PC-9 (cell line): ENCODE measurements around the gene ITGAV. TPM values are rescaled to one million over a fixed set of nuclear protein-coding genes. Genes with fewer than 3 reads are reported as not detected.

ENCODE experiments used
- BruUV-seq: library from RNA; stranded (reverse); fragments of 400-500 nt; replicated peaks from 2 replicates; lab custom pipeline; 2021; lab: Mats Ljungman, UMichigan
- CTCF ChIA-PET: fragments of 300-600 bp; sonication (Branson Sonifier 250); formaldehyde crosslinking; loops from one replicate; lab custom pipeline; 2022; ENCODE audit warnings: antibody characterized with exemption; lab: Charles Lee
- POLR2A ChIA-PET: fragments of 300-600 bp; sonication (Branson Sonifier 250); formaldehyde crosslinking; loops from one replicate; lab custom pipeline; 2022; ENCODE audit warnings: antibody characterized with exemption; ENCODE audit not compliant: unreplicated experiment; lab: Charles Lee
- DNase-seq, 2 experiments: peaks; one replicate each; pipeline versions ENCODE4 v3.0.0 to v3.0.0-alpha.2; 2015 to 2022; ENCODE audit warnings: mixed read lengths in 1 of 2
- H2AFZ ChIP-seq: fragments of 200-600 bp; sonication (generic); 2 replicates; pipeline ENCODE4 v1.8.1; 2017; ENCODE audit warnings: antibody characterized with exemption
- H3F3A ChIP-seq: fragments of 200-600 bp; sonication (generic); 2 replicates; pipeline ENCODE4 v1.8.1; 2017; ENCODE audit warnings: antibody characterized with exemption, mild to moderate bottlenecking, low read depth; ENCODE audit not compliant: insufficient read depth
- H3K27ac ChIP-seq: fragments of 200-600 bp; sonication (generic); 2 replicates; pipeline ENCODE4 v1.6.1; 2016; ENCODE audit warnings: mixed run types
- H3K27me3 ChIP-seq: fragments of 200-600 bp; sonication (generic); 2 replicates; pipeline ENCODE4 v1.6.1; 2016; ENCODE audit warnings: low read depth, mixed run types; ENCODE audit not compliant: insufficient read depth
- H3K36me3 ChIP-seq: fragments of 200-600 bp; sonication (generic); 2 replicates; pipeline ENCODE4 v1.6.1; 2016; ENCODE audit warnings: low read depth, mixed run types
- H3K4me1 ChIP-seq: fragments of 200-600 bp; sonication (generic); replicated peaks from 2 replicates; pipeline ENCODE4 v1.6.1; 2016; ENCODE audit warnings: mixed run types; ENCODE audit not compliant: insufficient read depth
- H3K4me2 ChIP-seq: fragments of 200-600 bp; sonication (generic); 2 replicates; pipeline ENCODE4 v1.6.1; 2017; ENCODE audit warnings: mixed run types
- H3K4me3 ChIP-seq: fragments of 200-600 bp; sonication (generic); 2 replicates; pipeline ENCODE4 v1.6.1; 2016; ENCODE audit warnings: mixed run types
- H3K79me2 ChIP-seq: fragments of 200-600 bp; sonication (generic); 2 replicates; pipeline ENCODE4 v1.6.1; 2017; ENCODE audit warnings: low read depth, mixed run types
- H3K9me2 ChIP-seq: fragments of 200-600 bp; sonication (generic); 2 replicates; pipeline ENCODE4 v1.8.1; 2017; ENCODE audit warnings: mild to moderate bottlenecking; ENCODE audit not compliant: insufficient read depth
- H3K9me3 ChIP-seq: fragments of 200-600 bp; sonication (generic); 2 replicates; pipeline ENCODE4 v1.8.1; 2016; ENCODE audit warnings: low read depth; ENCODE audit not compliant: insufficient read depth
- H4K20me1 ChIP-seq: fragments of 200-600 bp; sonication (generic); 2 replicates; pipeline ENCODE4 v1.8.1; 2017; ENCODE audit not compliant: insufficient read depth
- CTCF ChIP-seq: fragments of 200-600 bp; sonication (generic); conservative IDR thresholded peaks from 2 replicates; pipeline ENCODE4 v1.6.1; 2017; ENCODE audit warnings: mixed run types, antibody characterized with exemption, mild to moderate bottlenecking, moderate library complexity
- EZH2 ChIP-seq: fragments of 200-600 bp; sonication (generic); IDR thresholded peaks from 2 replicates; pipeline ENCODE4 v1.8.0; 2017; ENCODE audit warnings: antibody characterized with exemption, low read depth
- intact Hi-C: fragments of 100-400 bp; cut with micrococcal nuclease; formaldehyde crosslinking; loops from one replicate; pipeline ENCODE4 v1.10.0; 2022; ENCODE audit not compliant: unreplicated experiment
- total RNA-seq: library from RNA; stranded (reverse); gene quantifications from 2 replicates; pipeline ENCODE4 v1.2.3, GENCODE V29; 2021

Gene ITGAV
- total RNA-seq, 1 experiment from 2014 or later: 28.0 TPM

- BruUV-seq: no TSS peak
- Histone ChIP-seq H3K4me2 (no peak overlapping the region), H3K9me3 (no peaks in the 10 kb centered on the region), H3K36me3 (no peaks in the 10 kb centered on the region), H3F3A (no peaks in the 10 kb centered on the region), H3K27ac (no peak overlapping the region), H2AFZ (no peak overlapping the region), H3K27me3 (no peaks in the 10 kb centered on the region), H3K79me2 (no peaks in the 10 kb centered on the region), H3K4me3 (no peak overlapping the region), H3K9me2 (no peaks in the 10 kb centered on the region), H3K4me1 (no peaks in the 10 kb centered on the region; the same call in 1 of the 2 replicates), H4K20me1 (no peaks in the 10 kb centered on the region)
- intact Hi-C loops: loop anchor here (10.0 kb wide), 1 partner anchor 147 kb away; the partner anchor contains the start of gene ZSWIM2
- no peak for DNase-seq
- no peak for TF ChIP-seq EZH2
- no peak for TF ChIP-seq CTCF
- ChIA-PET POLR2A (interaction anchor here (0.6 kb wide), 1 partner anchor 917 kb away, joined by 3 read pairs; no protein-coding TSS in a partner anchor), CTCF (no interaction called here)
These were observed 107.7 kb downstream of the ITGAV start for GRCh38 chr2:186697536-186697935.

- Histone ChIP-seq H4K20me1 (no peaks in the 10 kb centered on the region), H3K27me3 (no peaks in the 10 kb centered on the region), H3K9me2 (no peaks in the 10 kb centered on the region), H3F3A (no peaks in the 10 kb centered on the region), H3K27ac (no peak overlapping the region), H3K4me1 (no peaks in the 10 kb centered on the region; the same call in 1 of the 2 replicates), H3K9me3 (no peaks in the 10 kb centered on the region), H3K4me2 (no peak overlapping the region), H3K4me3 (no peak overlapping the region), H3K79me2 (no peaks in the 10 kb centered on the region), H3K36me3 (no peaks in the 10 kb centered on the region), H2AFZ (no peak overlapping the region)
- no TSS peak for BruUV-seq
- ChIA-PET CTCF (no interaction called here), POLR2A (no interaction called here)
- no peak for DNase-seq
- intact Hi-C loops: loop anchor here (10.0 kb wide), 1 partner anchor 145 kb away; the partner anchor contains the start of gene ZSWIM2
- TF ChIP-seq EZH2: no peak
- TF ChIP-seq CTCF: no peak
These were observed 109.9 kb downstream of the ITGAV start for GRCh38 chr2:186699742-186700141.

GRCh38 chr2:186702006-186702405, 112.2 kb downstream of the ITGAV start:
- Histone ChIP-seq H4K20me1 (no peaks in the 10 kb centered on the region), H3K9me2 (no peaks in the 10 kb centered on the region), H3K4me1 (no peaks in the 10 kb centered on the region; the same call in 1 of the 2 replicates), H3K4me2 (no peak overlapping the region), H3F3A (no peaks in the 10 kb centered on the region), H3K27ac (no peak overlapping the region), H3K9me3 (no peaks in the 10 kb centered on the region), H3K79me2 (no peaks in the 10 kb centered on the region), H3K4me3 (no peak overlapping the region), H3K36me3 (no peaks in the 10 kb centered on the region), H3K27me3 (no peaks in the 10 kb centered on the region), H2AFZ (no peak overlapping the region)
- ChIA-PET CTCF (no interaction called here), POLR2A (no interaction called here)
- DNase-seq: no peak
- intact Hi-C loops: no loop called here
- no peak for TF ChIP-seq EZH2
- no peak for TF ChIP-seq CTCF
- BruUV-seq: no TSS peak
